GM10248 (cell line): ENCODE measurements around the gene ZAP70.

Experiments used
- CTCF ChIA-PET: fragments of 300-600 bp; sonication (Branson Sonifier 250); formaldehyde crosslinking; extraction: SDS; loops from one replicate; lab custom pipeline; 2021; ENCODE audit warnings: antibody characterized with exemption; lab: Yijun Ruan, JAX
- POLR2A ChIA-PET: fragments of 350-650 bp; sonication (Branson Sonifier 250); formaldehyde crosslinking; extraction: SDS; loops from one replicate; lab custom pipeline; 2020; ENCODE audit warnings: antibody characterized with exemption; lab: Yijun Ruan, JAX
- DNase-seq: peaks from one replicate; pipeline ENCODE4 v3.0.0; 2012; ENCODE audit errors: extremely low spot score
- TF ChIP-seq, protein P1 (sequence below): IDR thresholded peaks from 2 replicates; pipeline ENCODE4 v1.5.1; 2012; ENCODE audit warnings: mild to moderate bottlenecking, low read depth; ENCODE audit errors: extremely low read depth, missing control alignments, control extremely low read depth

Gene ZAP70

DNA sequence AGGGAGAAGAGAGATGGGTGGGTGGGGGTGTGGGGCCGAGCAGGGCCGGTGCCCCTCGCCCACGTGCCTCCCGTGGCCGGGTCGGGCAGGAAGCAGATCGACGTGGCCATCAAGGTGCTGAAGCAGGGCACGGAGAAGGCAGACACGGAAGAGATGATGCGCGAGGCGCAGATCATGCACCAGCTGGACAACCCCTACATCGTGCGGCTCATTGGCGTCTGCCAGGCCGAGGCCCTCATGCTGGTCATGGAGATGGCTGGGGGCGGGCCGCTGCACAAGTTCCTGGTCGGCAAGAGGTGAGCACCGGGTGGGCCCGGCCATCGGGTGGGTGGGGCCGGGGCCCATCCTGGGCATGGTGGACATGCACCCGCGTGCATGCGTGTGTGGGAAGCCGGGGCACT lies 21.8 kb downstream of the ZAP70 start:
- ChIA-PET POLR2A (no interaction called here), CTCF (no interaction called here)
- TF ChIP-seq, protein P1, sequence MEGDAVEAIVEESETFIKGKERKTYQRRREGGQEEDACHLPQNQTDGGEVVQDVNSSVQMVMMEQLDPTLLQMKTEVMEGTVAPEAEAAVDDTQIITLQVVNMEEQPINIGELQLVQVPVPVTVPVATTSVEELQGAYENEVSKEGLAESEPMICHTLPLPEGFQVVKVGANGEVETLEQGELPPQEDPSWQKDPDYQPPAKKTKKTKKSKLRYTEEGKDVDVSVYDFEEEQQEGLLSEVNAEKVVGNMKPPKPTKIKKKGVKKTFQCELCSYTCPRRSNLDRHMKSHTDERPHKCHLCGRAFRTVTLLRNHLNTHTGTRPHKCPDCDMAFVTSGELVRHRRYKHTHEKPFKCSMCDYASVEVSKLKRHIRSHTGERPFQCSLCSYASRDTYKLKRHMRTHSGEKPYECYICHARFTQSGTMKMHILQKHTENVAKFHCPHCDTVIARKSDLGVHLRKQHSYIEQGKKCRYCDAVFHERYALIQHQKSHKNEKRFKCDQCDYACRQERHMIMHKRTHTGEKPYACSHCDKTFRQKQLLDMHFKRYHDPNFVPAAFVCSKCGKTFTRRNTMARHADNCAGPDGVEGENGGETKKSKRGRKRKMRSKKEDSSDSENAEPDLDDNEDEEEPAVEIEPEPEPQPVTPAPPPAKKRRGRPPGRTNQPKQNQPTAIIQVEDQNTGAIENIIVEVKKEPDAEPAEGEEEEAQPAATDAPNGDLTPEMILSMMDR, result no peak
- DNase-seq, result no peak

DNA sequence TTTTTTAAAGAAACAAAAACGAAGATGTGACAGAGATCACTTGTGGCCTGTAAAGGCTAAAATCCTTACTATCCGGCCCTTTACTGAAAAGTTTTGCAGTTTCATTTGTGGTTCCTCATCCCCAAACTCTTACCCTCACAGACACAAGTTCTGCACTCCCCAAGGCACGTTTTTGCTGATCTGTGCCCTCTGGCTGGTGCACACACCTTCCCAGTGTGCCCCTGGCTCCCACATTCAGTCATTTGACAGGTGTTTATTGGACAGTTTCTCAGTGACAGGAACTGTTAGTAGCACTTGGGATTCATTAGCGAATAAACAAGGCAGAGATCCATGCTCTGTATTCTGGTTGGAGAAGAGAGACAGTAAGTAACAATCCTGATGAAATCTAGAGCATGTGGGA lies 22.8 kb downstream of the ZAP70 start:
- TF ChIP-seq, protein P1, result no peak
- ChIA-PET CTCF (no interaction called here), POLR2A (no interaction called here)
- DNase-seq, result no peak

DNA sequence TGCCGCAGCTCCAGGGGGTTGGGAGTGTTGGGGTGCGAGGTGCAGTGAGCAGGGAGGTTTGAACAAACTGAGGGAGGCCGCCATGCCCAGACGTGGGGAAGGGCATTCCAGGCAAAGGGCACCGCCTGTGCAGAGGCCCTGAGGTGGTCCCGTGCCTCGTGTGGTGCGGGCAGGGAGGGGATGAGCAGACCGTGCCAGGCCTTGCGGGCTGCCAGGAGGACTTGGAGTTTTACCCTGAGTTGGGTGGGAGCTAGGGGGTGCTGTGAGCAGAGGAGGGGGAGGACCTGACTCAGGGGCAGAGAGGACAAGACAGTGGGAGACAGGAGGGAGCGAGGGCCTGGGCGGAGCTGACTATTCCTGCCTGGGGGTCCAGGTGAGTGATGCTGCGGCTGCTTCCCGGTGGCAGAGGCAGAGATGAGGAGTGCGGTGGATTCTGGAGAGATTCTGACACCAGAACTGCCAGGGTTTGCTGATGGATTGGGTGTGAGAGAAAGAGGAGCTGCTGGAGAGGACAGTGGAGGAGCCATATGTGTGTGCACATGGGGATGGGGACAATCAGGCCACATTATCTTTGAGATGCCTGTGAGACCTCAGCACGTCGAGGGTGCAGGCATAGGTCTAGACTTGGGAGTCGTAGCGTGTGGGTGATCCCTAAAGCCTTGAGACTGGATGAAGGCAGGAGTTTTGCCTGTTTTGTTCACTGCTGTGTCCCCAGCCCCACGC lies 23.4 kb downstream of the ZAP70 start:
- TF ChIP-seq, protein P1, result no peak
- DNase-seq, result no peak
- POLR2A ChIA-PET, result no interaction called here
- CTCF ChIA-PET, result interaction anchor here (0.9 to 1.5 kb wide), 2 partner anchors 9 to 35 kb away, joined by 3 read pairs; no protein-coding TSS in a partner anchor

DNA sequence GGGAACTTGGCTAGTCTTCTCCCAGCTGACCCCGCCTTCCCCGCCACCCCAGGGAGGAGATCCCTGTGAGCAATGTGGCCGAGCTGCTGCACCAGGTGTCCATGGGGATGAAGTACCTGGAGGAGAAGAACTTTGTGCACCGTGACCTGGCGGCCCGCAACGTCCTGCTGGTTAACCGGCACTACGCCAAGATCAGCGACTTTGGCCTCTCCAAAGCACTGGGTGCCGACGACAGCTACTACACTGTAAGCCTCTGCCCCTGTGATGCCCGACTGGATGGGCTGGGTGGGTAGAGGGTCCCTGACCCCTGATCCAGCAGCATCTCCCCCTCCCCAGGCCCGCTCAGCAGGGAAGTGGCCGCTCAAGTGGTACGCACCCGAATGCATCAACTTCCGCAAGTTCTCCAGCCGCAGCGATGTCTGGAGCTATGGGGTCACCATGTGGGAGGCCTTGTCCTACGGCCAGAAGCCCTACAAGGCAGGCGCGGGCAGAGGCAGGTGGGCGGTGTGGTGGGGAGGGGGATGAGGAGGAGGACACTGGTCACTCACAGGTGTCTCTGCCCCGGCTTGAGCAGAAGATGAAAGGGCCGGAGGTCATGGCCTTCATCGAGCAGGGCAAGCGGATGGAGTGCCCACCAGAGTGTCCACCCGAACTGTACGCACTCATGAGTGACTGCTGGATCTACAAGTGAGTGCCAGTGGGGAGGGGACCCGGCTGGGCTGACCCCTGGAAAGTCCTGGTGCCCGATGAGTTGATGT lies 24.2 kb downstream of the ZAP70 start:
- TF ChIP-seq, protein P1, result no peak
- DNase-seq, result no peak
- ChIA-PET CTCF (interaction anchor here (0.9 to 1.5 kb wide), 2 partner anchors 10 to 35 kb away, joined by 3 read pairs; no protein-coding TSS in a partner anchor), POLR2A (no interaction called here)

DNA sequence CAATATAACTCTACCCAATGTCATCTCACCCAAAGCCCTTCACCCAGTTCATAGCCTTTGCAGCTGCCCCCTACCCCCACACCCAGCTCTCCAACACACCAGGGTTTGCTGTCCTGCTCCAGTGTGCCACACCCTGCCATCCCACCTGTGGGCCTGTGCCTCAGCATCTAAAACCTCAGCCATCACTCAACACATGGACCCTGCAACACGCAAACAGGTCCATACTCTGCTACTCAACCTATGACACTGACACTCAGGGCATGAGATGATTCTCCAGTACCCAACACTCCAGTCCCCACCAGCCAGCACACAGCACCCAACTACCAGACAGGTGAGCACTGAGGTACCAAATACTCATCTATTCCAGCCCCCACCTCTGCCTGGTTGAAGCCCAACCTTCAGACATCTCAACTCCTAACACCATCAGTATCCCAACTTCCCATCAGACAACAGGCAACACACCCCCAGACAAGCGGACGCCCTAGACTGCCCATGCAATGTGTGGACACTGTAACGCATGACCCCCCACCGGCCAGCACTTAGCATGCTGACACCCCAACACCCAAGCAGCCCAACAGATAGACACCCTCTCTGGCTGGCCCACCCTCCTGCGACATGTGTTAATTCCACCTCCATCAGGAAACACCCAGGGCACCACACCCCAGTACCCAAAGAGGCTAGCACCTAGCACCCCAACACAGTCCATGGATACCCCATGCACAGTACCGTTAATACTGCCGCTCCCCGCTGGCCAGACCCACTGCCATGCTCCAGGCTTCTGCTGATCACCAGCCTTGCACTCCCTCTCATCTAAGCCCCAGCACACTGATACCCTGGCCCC lies 25.0 kb downstream of the ZAP70 start:
- no peak for DNase-seq
- CTCF ChIA-PET, result interaction anchor here (1.5 to 4.7 kb wide), 4 partner anchors 13 to 39 kb away, joined by 3 to 33 read pairs (median 22); no protein-coding TSS in a partner anchor
- TF ChIP-seq, protein P1, result no peak

More for the DNA sequence above, 25.0 kb downstream of the ZAP70 start:
- POLR2A ChIA-PET, result no interaction called here
